OCI-LY7 (cell line): ENCODE measurements around the gene PHKA2. TPM values are rescaled to one million over a fixed set of nuclear protein-coding genes. Genes with fewer than 3 reads are reported as not detected.

ENCODE experiments used
- BruUV-seq: library from RNA; stranded (reverse); fragments of 400-500 nt; replicated peaks from 2 replicates; lab custom pipeline; 2021; lab: Mats Ljungman, UMichigan
- CTCF ChIA-PET: fragments of 300-600 bp; sonication (Branson Sonifier 250); formaldehyde crosslinking; loops from one replicate; lab custom pipeline; 2022; ENCODE audit warnings: antibody characterized with exemption; ENCODE audit not compliant: unreplicated experiment; lab: Charles Lee
- POLR2A ChIA-PET: fragments of 300-600 bp; sonication (Branson Sonifier 250); formaldehyde crosslinking; loops from one replicate; lab custom pipeline; 2022; ENCODE audit warnings: antibody characterized with exemption; lab: Charles Lee
- DNase-seq: peaks from one replicate; pipeline ENCODE4 v3.0.0-alpha.2; 2015; ENCODE audit warnings: low spot score
- H2AFZ ChIP-seq: fragments of 200-600 bp; sonication (generic), shearing (Covaris generic); 2 replicates; pipeline ENCODE4 v1.6.1; 2014; ENCODE audit warnings: mild to moderate bottlenecking, antibody characterized with exemption, low read length, moderate library complexity
- H3K27ac ChIP-seq: fragments of 200-600 bp; sonication (generic); 2 replicates; pipeline ENCODE4 v1.5.1; 2014; ENCODE audit warnings: mixed run types, low read depth, mild to moderate bottlenecking, moderate library complexity, low read length, inconsistent platforms; ENCODE audit not compliant: poor library complexity, severe bottlenecking
- H3K36me3 ChIP-seq: fragments of 200-600 bp; sonication (generic); 2 replicates; pipeline ENCODE4 v1.6.1; 2014; ENCODE audit warnings: mild to moderate bottlenecking, antibody characterized with exemption, low read length, moderate library complexity, mixed read lengths; ENCODE audit not compliant: insufficient read depth
- H3K4me1 ChIP-seq: fragments of 200-600 bp; sonication (generic); 2 replicates; pipeline ENCODE4 v1.5.1; 2014; ENCODE audit warnings: mild to moderate bottlenecking, low read length; ENCODE audit not compliant: insufficient read depth, poor library complexity, severe bottlenecking
- H3K4me2 ChIP-seq: fragments of 200-600 bp; sonication (generic); 2 replicates; pipeline ENCODE4 v1.6.1; 2014; ENCODE audit warnings: mild to moderate bottlenecking, low read length
- H3K4me3 ChIP-seq: fragments of 200-600 bp; sonication (generic); 2 replicates; pipeline ENCODE4 v1.5.1; 2014; ENCODE audit warnings: mild to moderate bottlenecking, low read depth, low read length; ENCODE audit not compliant: poor library complexity, severe bottlenecking
- H3K79me2 ChIP-seq: fragments of 200-600 bp; sonication (generic); 2 replicates; pipeline ENCODE4 v1.6.1; 2016; ENCODE audit warnings: low read depth, mild to moderate bottlenecking, low read length, moderate library complexity, mixed read lengths; ENCODE audit not compliant: insufficient read depth
- H3K9me2 ChIP-seq: fragments of 200-600 bp; sonication (generic); 2 replicates; pipeline ENCODE4 v1.6.1; 2016; ENCODE audit warnings: mild to moderate bottlenecking, low read length, mixed read lengths; ENCODE audit not compliant: insufficient read depth
- H3K9me3 ChIP-seq: fragments of 200-600 bp; sonication (generic); 2 replicates; pipeline ENCODE4 v1.6.1; 2014; ENCODE audit warnings: mild to moderate bottlenecking, mixed run types, low read length, mixed read lengths
- H4K20me1 ChIP-seq: fragments of 200-600 bp; sonication (generic); 2 replicates; pipeline ENCODE4 v1.6.1; 2014; ENCODE audit warnings: mild to moderate bottlenecking, antibody characterized with exemption, low read length, moderate library complexity, mixed read lengths; ENCODE audit not compliant: insufficient read depth
- EZH2phosphoT487 ChIP-seq: fragments of 200-600 bp; sonication (generic); IDR thresholded peaks from 2 replicates; pipeline ENCODE4 v1.6.1; 2018; ENCODE audit warnings: low read depth, borderline replicate concordance, mild to moderate bottlenecking, mixed run types, antibody characterized with exemption, low read length, moderate library complexity, mixed read lengths
- intact Hi-C: fragments of 100-400 bp; cut with micrococcal nuclease; formaldehyde crosslinking; loops from one replicate; pipeline ENCODE4 v1.10.0; 2022; ENCODE audit not compliant: unreplicated experiment
- total RNA-seq, 2 experiments: library from RNA; depleted of rRNA in 1 of 2; stranded (reverse); fragments of >200 nt in 1 of 2; shearing (Covaris generic) in 1 of 2; gene quantifications; 2 replicates each; pipeline ENCODE4 v1.2.3, GENCODE V29; 2014 to 2022
- TF ChIP-seq, protein P1 (sequence below): fragments of 200-600 bp; sonication (generic); conservative IDR thresholded peaks from 2 replicates; pipeline ENCODE4 v1.5.1; 2014; ENCODE audit warnings: mild to moderate bottlenecking, antibody characterized with exemption, low read length, moderate library complexity, mixed read lengths

The PHKA2 gene
- total RNA-seq, 2 experiments from 2014 or later = 24.1 to 41.4 TPM

DNA sequence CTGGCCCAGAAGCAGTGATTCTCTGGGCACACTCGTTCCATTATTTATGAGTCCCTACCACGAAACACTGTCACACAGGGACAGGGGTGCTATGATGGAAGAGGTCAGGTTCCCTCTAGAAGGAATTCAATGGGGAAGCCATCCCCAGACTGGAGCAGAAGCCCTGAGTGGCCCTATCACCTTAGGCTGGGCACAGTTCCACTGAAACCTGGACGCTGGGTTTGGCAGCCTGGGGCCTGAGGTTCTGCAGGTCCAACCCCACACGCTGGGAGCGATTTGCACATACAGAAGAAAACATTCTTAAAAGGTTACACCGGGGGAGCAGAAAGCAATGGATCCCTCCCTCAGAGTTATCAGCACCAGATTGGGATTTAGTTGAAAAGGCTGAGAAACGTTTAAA is 63.3 kb downstream of the PHKA2 start:
- Histone ChIP-seq H3K9me3 (no peaks in the 10 kb centered on the region), H2AFZ (no peak overlapping the region), H3K79me2 (no peaks in the 10 kb centered on the region), H3K27ac (no peak overlapping the region), H3K4me3 (no peak overlapping the region), H3K4me2 (no peak overlapping the region), H3K9me2 (no peaks in the 10 kb centered on the region), H3K36me3 (peaks cover 25% of the 10 kb centered on the region), H3K4me1 (no peaks in the 10 kb centered on the region), H4K20me1 (no peaks in the 10 kb centered on the region)
- intact Hi-C loops = no loop called here
- POLR2A ChIA-PET = interaction anchor here (0.6 kb wide), 1 partner anchor 387 kb away, joined by 4 read pairs; no protein-coding TSS in a partner anchor
- TF ChIP-seq, protein P1, sequence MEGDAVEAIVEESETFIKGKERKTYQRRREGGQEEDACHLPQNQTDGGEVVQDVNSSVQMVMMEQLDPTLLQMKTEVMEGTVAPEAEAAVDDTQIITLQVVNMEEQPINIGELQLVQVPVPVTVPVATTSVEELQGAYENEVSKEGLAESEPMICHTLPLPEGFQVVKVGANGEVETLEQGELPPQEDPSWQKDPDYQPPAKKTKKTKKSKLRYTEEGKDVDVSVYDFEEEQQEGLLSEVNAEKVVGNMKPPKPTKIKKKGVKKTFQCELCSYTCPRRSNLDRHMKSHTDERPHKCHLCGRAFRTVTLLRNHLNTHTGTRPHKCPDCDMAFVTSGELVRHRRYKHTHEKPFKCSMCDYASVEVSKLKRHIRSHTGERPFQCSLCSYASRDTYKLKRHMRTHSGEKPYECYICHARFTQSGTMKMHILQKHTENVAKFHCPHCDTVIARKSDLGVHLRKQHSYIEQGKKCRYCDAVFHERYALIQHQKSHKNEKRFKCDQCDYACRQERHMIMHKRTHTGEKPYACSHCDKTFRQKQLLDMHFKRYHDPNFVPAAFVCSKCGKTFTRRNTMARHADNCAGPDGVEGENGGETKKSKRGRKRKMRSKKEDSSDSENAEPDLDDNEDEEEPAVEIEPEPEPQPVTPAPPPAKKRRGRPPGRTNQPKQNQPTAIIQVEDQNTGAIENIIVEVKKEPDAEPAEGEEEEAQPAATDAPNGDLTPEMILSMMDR = no peak
- TF ChIP-seq EZH2phosphoT487 = no peak
- BruUV-seq = no TSS peak
- CTCF ChIA-PET = no interaction called here
- no peak for DNase-seq

GRCh38 chrX:18920079-18920478 is 63.8 kb downstream of the PHKA2 start:
- BruUV-seq = no TSS peak
- Histone ChIP-seq H3K27ac (no peak overlapping the region), H3K4me3 (no peak overlapping the region), H4K20me1 (no peaks in the 10 kb centered on the region), H3K4me2 (no peak overlapping the region), H2AFZ (no peak overlapping the region), H3K36me3 (peaks cover 25% of the 10 kb centered on the region), H3K9me3 (no peaks in the 10 kb centered on the region), H3K4me1 (no peaks in the 10 kb centered on the region), H3K79me2 (no peaks in the 10 kb centered on the region), H3K9me2 (no peaks in the 10 kb centered on the region)
- DNase-seq = no peak
- intact Hi-C loops = no loop called here
- CTCF ChIA-PET = no interaction called here
- no peak for TF ChIP-seq EZH2phosphoT487
- TF ChIP-seq, protein P1 = no peak
- POLR2A ChIA-PET = no interaction called here

DNA sequence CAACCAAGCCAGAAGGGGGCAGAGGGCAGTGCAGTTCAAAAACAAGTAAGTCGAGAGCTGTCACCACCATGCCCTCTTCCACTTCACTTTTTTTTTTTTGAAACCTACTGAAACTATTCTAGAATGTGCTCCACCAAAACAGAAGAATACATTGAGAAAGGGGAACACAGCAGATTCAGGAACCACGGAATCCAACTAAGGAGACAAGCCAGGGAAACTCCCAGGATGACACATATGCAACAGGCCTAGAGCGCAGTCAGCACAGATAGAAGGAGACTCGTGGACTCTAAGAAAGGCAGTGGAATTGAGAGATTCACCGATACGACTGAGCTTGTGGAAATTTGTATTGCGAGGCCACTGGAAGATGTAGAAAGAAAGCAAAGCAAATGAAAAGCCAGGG is 66.1 kb downstream of the PHKA2 start:
- Histone ChIP-seq H3K4me3 (no peak overlapping the region), H3K4me2 (no peak overlapping the region), H3K79me2 (no peaks in the 10 kb centered on the region), H3K4me1 (no peaks in the 10 kb centered on the region), H3K36me3 (peaks cover 25% of the 10 kb centered on the region), H2AFZ (no peak overlapping the region), H3K9me3 (no peaks in the 10 kb centered on the region), H3K9me2 (no peaks in the 10 kb centered on the region), H3K27ac (no peak overlapping the region), H4K20me1 (no peaks in the 10 kb centered on the region)
- no TSS peak for BruUV-seq
- TF ChIP-seq EZH2phosphoT487 = no peak
- TF ChIP-seq, protein P1 = no peak
- DNase-seq = no peak
- intact Hi-C loops = no loop called here
- ChIA-PET POLR2A (no interaction called here), CTCF (no interaction called here)
